Sigmoid colon (tissue), 7 donors: ENCODE results near the gene PRKCA. TPM values are rescaled to one million over a fixed set of nuclear protein-coding genes. Genes with fewer than 3 reads are reported as not detected.

Experiments
- DNase-seq: peaks from one replicate; pipeline ENCODE4 v3.0.0-alpha.2; 2019
- H3K27ac ChIP-seq, 4 donors: fragments of 200-600 bp; sonication (generic); one replicate each; pipeline ENCODE4 v1.5.1; 2016 to 2019; ENCODE audit warnings: mild to moderate bottlenecking in 1 of 4
- H3K27me3 ChIP-seq, 3 donors: fragments of 200-600 bp; sonication (generic); one replicate each; pipeline ENCODE4 v1.5.1; 2019; ENCODE audit warnings: mild to moderate bottlenecking in 1 of 3
- H3K36me3 ChIP-seq, 4 donors: fragments of 200-600 bp; sonication (generic); one replicate each; pipeline ENCODE4 v1.5.1; 2016 to 2019
- H3K4me1 ChIP-seq, 4 donors: fragments of 200-600 bp; sonication (generic); one replicate each; pipeline ENCODE4 v1.5.1; 2017 to 2019
- H3K4me3 ChIP-seq, 4 donors: fragments of 200-600 bp; sonication (generic); one replicate each; pipeline ENCODE4 v1.5.1; 2017 to 2019; ENCODE audit warnings: mild to moderate bottlenecking in 2 of 4, moderate library complexity in 1 of 4
- H3K9me3 ChIP-seq, 4 donors: fragments of 200-600 bp in 3 of 4; sonication (generic) in 3 of 4; one replicate each; pipeline versions ENCODE4 v1.5.1 to v1.6.1; 2013 to 2019
- EP300 ChIP-seq, 4 donors: sonication (generic); formaldehyde crosslinking; IDR thresholded peaks; one replicate each; pipeline ENCODE4 v1.6.1; 2017; ENCODE audit warnings: antibody characterized with exemption in 4 of 4
- POLR2A ChIP-seq, 2 donors: fragments of 450-650 bp; IDR thresholded peaks; one replicate each; pipeline ENCODE4 v1.6.1; 2016; ENCODE audit warnings: antibody characterized with exemption in 2 of 2, mild to moderate bottlenecking in 2 of 2, moderate library complexity in 2 of 2
- POLR2AphosphoS5 ChIP-seq, 4 donors: sonication (generic); formaldehyde crosslinking; IDR thresholded peaks; one replicate each; pipeline ENCODE4 v1.6.1; 2017; ENCODE audit warnings: antibody characterized with exemption in 4 of 4
- WGBS, 2 donors: extraction: QIAGEN DNeasy Blood & Tissue Kit; methylation state at CpG; one replicate each; pipeline ENCODE4 v1.1.7; 2013; 5-methylcytosine and 5-hydroxymethylcytosine counted together
- intact Hi-C: fragments of 100-400 bp; cut with DNase I; formaldehyde crosslinking; loops from one replicate; pipeline ENCODE4 v1.15.1; 2023
- polyA plus RNA-seq, 3 donors: library from polyadenylated mRNA; stranded (reverse); fragments of 200-250 nt; gene quantifications; one replicate each; pipeline ENCODE4 v1.2.3, GENCODE V29; 2013
- total RNA-seq, 4 donors: library from RNA; depleted of rRNA; stranded (reverse); fragments of >200 nt; gene quantifications; one replicate each; pipeline ENCODE4 v1.1.0, GENCODE V29; 2016
- TF ChIP-seq, protein P1 (sequence below), 4 experiments: fragments of 450-650 bp in 3 of 4; fragments of 200-600 bp in 1 of 4; IDR thresholded peaks; one replicate each; pipeline ENCODE4 v1.5.1; 2016 to 2019; ENCODE audit warnings: antibody characterized with exemption in 4 of 4, mild to moderate bottlenecking in 3 of 4, moderate library complexity in 2 of 4
- donor health status: healthy with polysubstance abuse.
- donor health status: Bipolar disorder and iron deficiency.
- donor health status: healthy.

PRKCA gene
- total and polyA plus RNA-seq, 7 donors: 6.6 to 58.4 (median 42.6) TPM

DNA sequence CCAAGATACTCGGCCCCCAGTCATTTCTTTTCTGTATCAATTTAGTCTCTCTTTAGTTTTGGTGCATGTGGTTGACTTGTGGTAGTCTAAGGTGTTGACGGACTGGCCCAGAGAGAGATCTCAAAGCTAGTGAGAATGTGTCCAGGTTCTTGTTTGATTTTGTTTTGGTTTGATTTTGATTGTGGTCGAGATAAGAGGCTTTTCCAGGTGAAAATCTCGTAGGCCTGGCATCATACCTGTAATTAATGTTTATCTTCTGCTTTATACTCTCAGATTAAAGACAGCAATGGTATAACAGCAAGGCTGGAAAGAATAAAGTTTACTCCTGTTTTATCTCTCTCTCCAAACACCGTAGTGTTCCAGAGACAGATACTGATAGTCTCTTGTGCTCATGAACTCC lies 360.1 kb downstream of the PRKCA start:
- 36 to 74% methylated on average over 5 of the region's 5 CpGs for WGBS, 2 donors
- Histone ChIP-seq H3K27ac (peak overlapping the region in 3 of 4 donors; percentile 37 to 68 (median 54)), H3K4me1 (peaks cover 0 to 40% (median 27%) of the 10 kb centered on the region in 4 donors), H3K36me3 (no peaks in the 10 kb centered on the region), H3K9me3 (no peaks in the 10 kb centered on the region), H3K27me3 (no peaks in the 10 kb centered on the region), H3K4me3 (no peak overlapping the region)
- TF ChIP-seq EP300 (IDR thresholded peaks at IDR 0.05): no peak
- no peak for TF ChIP-seq POLR2A (IDR thresholded peaks at IDR 0.05)
- TF ChIP-seq, protein P1, sequence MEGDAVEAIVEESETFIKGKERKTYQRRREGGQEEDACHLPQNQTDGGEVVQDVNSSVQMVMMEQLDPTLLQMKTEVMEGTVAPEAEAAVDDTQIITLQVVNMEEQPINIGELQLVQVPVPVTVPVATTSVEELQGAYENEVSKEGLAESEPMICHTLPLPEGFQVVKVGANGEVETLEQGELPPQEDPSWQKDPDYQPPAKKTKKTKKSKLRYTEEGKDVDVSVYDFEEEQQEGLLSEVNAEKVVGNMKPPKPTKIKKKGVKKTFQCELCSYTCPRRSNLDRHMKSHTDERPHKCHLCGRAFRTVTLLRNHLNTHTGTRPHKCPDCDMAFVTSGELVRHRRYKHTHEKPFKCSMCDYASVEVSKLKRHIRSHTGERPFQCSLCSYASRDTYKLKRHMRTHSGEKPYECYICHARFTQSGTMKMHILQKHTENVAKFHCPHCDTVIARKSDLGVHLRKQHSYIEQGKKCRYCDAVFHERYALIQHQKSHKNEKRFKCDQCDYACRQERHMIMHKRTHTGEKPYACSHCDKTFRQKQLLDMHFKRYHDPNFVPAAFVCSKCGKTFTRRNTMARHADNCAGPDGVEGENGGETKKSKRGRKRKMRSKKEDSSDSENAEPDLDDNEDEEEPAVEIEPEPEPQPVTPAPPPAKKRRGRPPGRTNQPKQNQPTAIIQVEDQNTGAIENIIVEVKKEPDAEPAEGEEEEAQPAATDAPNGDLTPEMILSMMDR (IDR thresholded peaks at IDR 0.05): no peak
- TF ChIP-seq POLR2AphosphoS5 (IDR thresholded peaks at IDR 0.05): no peak
- no peak for DNase-seq
- intact Hi-C loops: no loop called here

- no peak for DNase-seq
- Histone ChIP-seq H3K9me3 (no peaks in the 10 kb centered on the region), H3K4me3 (no peak overlapping the region), H3K27me3 (no peaks in the 10 kb centered on the region), H3K4me1 (peaks cover 0 to 40% (median 27%) of the 10 kb centered on the region in 4 donors), H3K36me3 (no peaks in the 10 kb centered on the region), H3K27ac (peak overlapping the region in 3 of 4 donors; percentile 37 to 68 (median 54))
- WGBS, 2 donors: 69 to 85% methylated on average over 12 of the region's 12 CpGs
- intact Hi-C loops: no loop called here
- no peak for TF ChIP-seq POLR2AphosphoS5 (IDR thresholded peaks at IDR 0.05)
- TF ChIP-seq EP300 (IDR thresholded peaks at IDR 0.05): no peak
- TF ChIP-seq POLR2A (IDR thresholded peaks at IDR 0.05): no peak
- TF ChIP-seq, protein P1 (IDR thresholded peaks at IDR 0.05): no peak
These were observed 360.7 kb downstream of the PRKCA start for GRCh38 chr17:66663041-66663606.

GRCh38 chr17:66664336-66664735 lies 361.9 kb downstream of the PRKCA start:
- TF ChIP-seq, protein P1 (IDR thresholded peaks at IDR 0.05): no peak
- TF ChIP-seq POLR2A (IDR thresholded peaks at IDR 0.05): no peak
- no peak for TF ChIP-seq POLR2AphosphoS5 (IDR thresholded peaks at IDR 0.05)
- no peak for TF ChIP-seq EP300 (IDR thresholded peaks at IDR 0.05)
- DNase-seq: no peak
- intact Hi-C loops: no loop called here
- Histone ChIP-seq H3K4me1 (peaks cover 0 to 40% (median 27%) of the 10 kb centered on the region in 4 donors), H3K27me3 (no peaks in the 10 kb centered on the region), H3K27ac (no peak overlapping the region), H3K4me3 (no peak overlapping the region), H3K9me3 (no peaks in the 10 kb centered on the region), H3K36me3 (no peaks in the 10 kb centered on the region)
- WGBS, 2 donors: 96% methylated on average over 4 of the region's 4 CpGs

DNA sequence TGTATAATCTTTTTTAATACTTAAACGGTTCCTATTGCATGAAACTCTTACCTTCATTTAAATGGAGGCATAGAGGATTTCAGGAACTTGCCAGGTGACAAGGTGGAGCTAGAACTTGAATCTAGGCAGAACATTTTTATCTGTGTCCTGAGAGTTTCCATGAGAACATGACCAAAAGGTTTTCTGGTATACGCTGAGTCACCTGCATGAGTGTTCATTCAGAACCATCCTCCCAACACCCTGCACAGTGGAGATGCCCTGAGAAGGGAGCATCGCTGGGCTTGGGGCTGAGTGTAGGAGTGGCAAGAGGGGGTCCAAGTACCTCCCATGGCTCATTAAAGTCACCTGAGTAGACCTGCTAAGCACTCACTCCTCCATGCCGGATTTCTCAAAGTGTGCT lies 362.8 kb downstream of the PRKCA start:
- 95 to 97% methylated on average over 4 of the region's 4 CpGs for WGBS, 2 donors
- no peak overlapping the region for H3K4me3 ChIP-seq
- H3K27me3 ChIP-seq: no peaks in the 10 kb centered on the region
- no peaks in the 10 kb centered on the region for H3K36me3 ChIP-seq
- intact Hi-C loops: no loop called here
- H3K4me1 ChIP-seq: peaks cover 0 to 43% (median 27%) of the 10 kb centered on the region in 4 donors
- no peak overlapping the region for H3K27ac ChIP-seq
- H3K9me3 ChIP-seq: no peaks in the 10 kb centered on the region
- no peak for DNase-seq
- TF ChIP-seq EP300 (IDR thresholded peaks at IDR 0.05): no peak
- TF ChIP-seq, protein P1 (IDR thresholded peaks at IDR 0.05): no peak
- no peak for TF ChIP-seq POLR2A (IDR thresholded peaks at IDR 0.05)
- TF ChIP-seq POLR2AphosphoS5 (IDR thresholded peaks at IDR 0.05): no peak

- DNase-seq: no peak
- Histone ChIP-seq H3K9me3 (no peaks in the 10 kb centered on the region), H3K4me1 (peaks cover 0 to 48% (median 28%) of the 10 kb centered on the region in 4 donors), H3K36me3 (no peaks in the 10 kb centered on the region), H3K4me3 (no peak overlapping the region), H3K27ac (peak overlapping the region in 1 of 4 donors; percentile 18), H3K27me3 (no peaks in the 10 kb centered on the region)
- 91 to 96% methylated on average over 5 of the region's 5 CpGs for WGBS, 2 donors
- intact Hi-C loops: no loop called here
- TF ChIP-seq, protein P1 (IDR thresholded peaks at IDR 0.05): no peak
- no peak for TF ChIP-seq POLR2AphosphoS5 (IDR thresholded peaks at IDR 0.05)
- TF ChIP-seq EP300 (IDR thresholded peaks at IDR 0.05): no peak
- no peak for TF ChIP-seq POLR2A (IDR thresholded peaks at IDR 0.05)
These were observed 364.7 kb downstream of the PRKCA start for GRCh38 chr17:66667090-66667489.
